Limb (tissue), 2 donors: Measurements from ENCODE around the gene SLC26A8.
"Not testable (repeated sequence)": the region's sequence is repeated elsewhere in the genome, so short reads cannot be mapped to it uniquely, and the experiment has no call there.

Experiments used
- DNase-seq, 2 donors: peaks; one replicate each; pipeline ENCODE4 v3.0.0-alpha.2; 2016; ENCODE audit errors: extremely low spot score in 2 of 2

The SLC26A8 gene

GRCh38 chr6:35948725-35949124, 75.7 kb downstream of the SLC26A8 start:
- DNase-seq = no peak

- DNase-seq = no peak
These were observed 78.8 kb downstream of the SLC26A8 start for GRCh38 chr6:35945650-35946025.

GRCh38 chr6:35943390-35943789, 81.1 kb downstream of the SLC26A8 start:
- DNase-seq = no peak

GRCh38 chr6:35942355-35942754, 82.1 kb downstream of the SLC26A8 start:
- DNase-seq = no peak

GRCh38 chr6:35941170-35941569, 83.3 kb downstream of the SLC26A8 start:
- not testable (repeated sequence) for DNase-seq

GRCh38 chr6:35940014-35940413, 84.4 kb downstream of the SLC26A8 start:
- DNase-seq = not testable (repeated sequence)

GRCh38 chr6:35939259-35939658, 85.2 kb downstream of the SLC26A8 start:
- DNase-seq = not testable (repeated sequence)

- no peak for DNase-seq
These were observed 87.6 kb downstream of the SLC26A8 start for GRCh38 chr6:35936681-35937359.

- DNase-seq = no peak
These were observed 89.0 kb downstream of the SLC26A8 start for GRCh38 chr6:35935469-35935868.

- DNase-seq = no peak
These were observed 90.6 kb downstream of the SLC26A8 start for GRCh38 chr6:35933844-35934243.

- DNase-seq = not testable (repeated sequence)
These were observed 92.6 kb downstream of the SLC26A8 start for GRCh38 chr6:35931873-35932272.

- no peak for DNase-seq
These were observed 93.3 kb downstream of the SLC26A8 start for GRCh38 chr6:35931120-35931561.

GRCh38 chr6:35929601-35930000, 94.8 kb downstream of the SLC26A8 start:
- DNase-seq = no peak

- DNase-seq = no peak
These were observed 97.8 kb downstream of the SLC26A8 start for GRCh38 chr6:35926509-35927215.

GRCh38 chr6:35925961-35926360, 98.5 kb downstream of the SLC26A8 start:
- no peak for DNase-seq

GRCh38 chr6:35924146-35924545, 100.3 kb downstream of the SLC26A8 start:
- DNase-seq = no peak

GRCh38 chr6:35922139-35922554, 102.3 kb downstream of the SLC26A8 start:
- DNase-seq = no peak

- DNase-seq = peak; percentile 81 to 95
These were observed 103.4 kb downstream of the SLC26A8 start, which contains the start of gene SRPK1 for GRCh38 chr6:35920793-35921732. SRPK1 (minus strand) TSS chr6:35921098; CDS start chr6:35921056, 42 bp downstream.

- DNase-seq = peak in 1 of 2 donors; percentile 56
These were observed 104.4 kb downstream of the SLC26A8 start for GRCh38 chr6:35919827-35920751.

- no peak for DNase-seq
These were observed 105.2 kb downstream of the SLC26A8 start for GRCh38 chr6:35919085-35919826.
